Gastrocnemius medialis (tissue), 4 donors: Measurements from ENCODE around the gene RPL31.

Source experiments
- POLR2A ChIP-seq, 2 donors: fragments of 450-650 bp; IDR thresholded peaks; one replicate each; pipeline ENCODE4 v1.6.1; 2017; ENCODE audit warnings: antibody characterized with exemption in 2 of 2, mild to moderate bottlenecking in 2 of 2, moderate library complexity in 2 of 2
- TF ChIP-seq, protein P1 (sequence below), 5 experiments: fragments of 450-650 bp in 3 of 5; fragments of 200-600 bp in 2 of 5; sonication (generic) in 2 of 5; IDR thresholded peaks in 4 of 5; conservative IDR thresholded peaks in 1 of 5; 1 replicate in 4 of 5; 2 replicates in 1 of 5; pipeline ENCODE4 v1.5.1; 2016 to 2019; ENCODE audit warnings: antibody characterized with exemption in 5 of 5, mild to moderate bottlenecking in 3 of 5, moderate library complexity in 3 of 5

DNA sequence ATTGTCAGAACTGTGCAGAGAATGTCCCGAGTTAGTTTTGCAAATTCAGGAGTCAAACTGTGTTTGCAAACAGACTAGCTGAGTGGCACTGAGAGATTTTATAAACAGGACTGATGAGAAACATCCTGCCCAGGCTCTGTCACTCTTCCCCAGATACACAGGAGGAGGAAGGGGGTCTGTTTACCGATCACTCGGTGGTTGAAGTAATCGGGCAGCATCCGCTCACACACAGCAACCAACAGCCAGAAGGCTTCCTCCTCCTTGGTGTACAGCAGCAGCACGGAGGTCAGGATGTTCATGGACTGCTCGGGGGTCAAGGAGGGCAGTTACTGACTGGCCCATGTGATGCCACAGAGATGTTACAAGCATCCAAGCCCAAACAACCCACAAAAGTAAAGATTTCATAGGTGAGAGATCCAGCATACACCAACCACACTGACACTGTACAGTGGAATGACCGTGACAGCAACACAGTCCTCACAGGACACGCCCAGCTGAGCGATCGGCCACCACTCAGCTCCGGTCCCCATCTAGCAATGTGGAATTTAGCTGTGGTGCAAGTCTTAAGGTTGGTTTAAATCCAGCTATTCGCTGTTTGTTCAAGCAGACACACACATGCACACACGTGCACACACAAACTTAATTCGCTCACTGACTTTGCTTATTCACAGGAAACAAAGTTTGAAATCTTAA is 30.1 kb downstream of the RPL31 start:
- TF ChIP-seq, protein P1, sequence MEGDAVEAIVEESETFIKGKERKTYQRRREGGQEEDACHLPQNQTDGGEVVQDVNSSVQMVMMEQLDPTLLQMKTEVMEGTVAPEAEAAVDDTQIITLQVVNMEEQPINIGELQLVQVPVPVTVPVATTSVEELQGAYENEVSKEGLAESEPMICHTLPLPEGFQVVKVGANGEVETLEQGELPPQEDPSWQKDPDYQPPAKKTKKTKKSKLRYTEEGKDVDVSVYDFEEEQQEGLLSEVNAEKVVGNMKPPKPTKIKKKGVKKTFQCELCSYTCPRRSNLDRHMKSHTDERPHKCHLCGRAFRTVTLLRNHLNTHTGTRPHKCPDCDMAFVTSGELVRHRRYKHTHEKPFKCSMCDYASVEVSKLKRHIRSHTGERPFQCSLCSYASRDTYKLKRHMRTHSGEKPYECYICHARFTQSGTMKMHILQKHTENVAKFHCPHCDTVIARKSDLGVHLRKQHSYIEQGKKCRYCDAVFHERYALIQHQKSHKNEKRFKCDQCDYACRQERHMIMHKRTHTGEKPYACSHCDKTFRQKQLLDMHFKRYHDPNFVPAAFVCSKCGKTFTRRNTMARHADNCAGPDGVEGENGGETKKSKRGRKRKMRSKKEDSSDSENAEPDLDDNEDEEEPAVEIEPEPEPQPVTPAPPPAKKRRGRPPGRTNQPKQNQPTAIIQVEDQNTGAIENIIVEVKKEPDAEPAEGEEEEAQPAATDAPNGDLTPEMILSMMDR (IDR thresholded peaks at IDR 0.05 in 4 of 5, conservative IDR thresholded peaks at IDR 0.05 in 1 of 5) = no peak
- TF ChIP-seq POLR2A (IDR thresholded peaks at IDR 0.05) = no peak
